NCI-H2029 (cell line): ENCODE measurements around the gene TNFRSF11A.
A peak's percentile ranks its signal among the peaks of the same experiment; 100 is the strongest.

Experiments used
- DNase-seq: peaks from one replicate; lab custom pipeline; 2025; lab: John Stamatoyannopoulos, UW

TNFRSF11A gene

GRCh38 chr18:62384610-62385097 lies 59.5 kb downstream of the TNFRSF11A start:
- no peak for DNase-seq

DNA sequence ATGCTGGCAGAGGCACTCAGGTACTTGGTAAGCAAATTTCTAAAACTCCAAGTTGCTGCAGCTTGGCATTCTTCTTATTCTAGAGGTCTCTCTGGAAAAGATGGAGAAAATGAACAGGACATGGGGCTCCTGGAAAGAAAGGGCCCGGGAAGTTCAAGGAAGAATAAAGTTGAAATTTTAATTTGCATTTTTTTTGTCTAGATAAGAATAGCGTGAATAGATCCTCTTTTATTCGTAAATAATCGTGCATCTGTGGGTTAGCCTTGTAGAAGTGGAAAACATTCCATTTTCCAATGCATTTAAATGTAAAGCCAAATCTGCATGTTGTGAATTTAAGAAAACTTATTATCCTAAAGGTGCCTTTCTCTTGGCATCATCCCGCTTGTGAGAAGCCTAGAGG lies 61.0 kb downstream of the TNFRSF11A start:
- no peak for DNase-seq

DNA sequence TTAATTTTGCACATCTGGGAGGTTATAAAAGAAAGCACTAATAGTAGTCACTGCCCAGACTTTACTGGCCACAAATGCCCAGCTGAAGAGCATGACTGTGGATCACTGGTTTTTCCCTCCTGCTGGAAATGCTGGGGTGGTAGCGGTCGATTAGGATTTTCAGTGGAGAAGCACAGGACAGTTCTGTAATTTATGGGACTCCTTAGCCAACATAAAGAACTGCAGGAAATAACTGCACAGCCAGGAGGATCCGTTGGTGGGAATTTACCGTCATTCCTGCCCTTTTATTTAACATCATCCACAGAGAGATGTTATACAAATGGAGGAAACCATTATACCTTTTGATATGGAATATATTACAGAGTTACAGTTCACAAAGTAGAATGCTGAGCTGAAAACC lies 61.5 kb downstream of the TNFRSF11A start:
- no peak for DNase-seq

GRCh38 chr18:62387257-62387656 lies 62.1 kb downstream of the TNFRSF11A start:
- DNase-seq = no peak

DNA sequence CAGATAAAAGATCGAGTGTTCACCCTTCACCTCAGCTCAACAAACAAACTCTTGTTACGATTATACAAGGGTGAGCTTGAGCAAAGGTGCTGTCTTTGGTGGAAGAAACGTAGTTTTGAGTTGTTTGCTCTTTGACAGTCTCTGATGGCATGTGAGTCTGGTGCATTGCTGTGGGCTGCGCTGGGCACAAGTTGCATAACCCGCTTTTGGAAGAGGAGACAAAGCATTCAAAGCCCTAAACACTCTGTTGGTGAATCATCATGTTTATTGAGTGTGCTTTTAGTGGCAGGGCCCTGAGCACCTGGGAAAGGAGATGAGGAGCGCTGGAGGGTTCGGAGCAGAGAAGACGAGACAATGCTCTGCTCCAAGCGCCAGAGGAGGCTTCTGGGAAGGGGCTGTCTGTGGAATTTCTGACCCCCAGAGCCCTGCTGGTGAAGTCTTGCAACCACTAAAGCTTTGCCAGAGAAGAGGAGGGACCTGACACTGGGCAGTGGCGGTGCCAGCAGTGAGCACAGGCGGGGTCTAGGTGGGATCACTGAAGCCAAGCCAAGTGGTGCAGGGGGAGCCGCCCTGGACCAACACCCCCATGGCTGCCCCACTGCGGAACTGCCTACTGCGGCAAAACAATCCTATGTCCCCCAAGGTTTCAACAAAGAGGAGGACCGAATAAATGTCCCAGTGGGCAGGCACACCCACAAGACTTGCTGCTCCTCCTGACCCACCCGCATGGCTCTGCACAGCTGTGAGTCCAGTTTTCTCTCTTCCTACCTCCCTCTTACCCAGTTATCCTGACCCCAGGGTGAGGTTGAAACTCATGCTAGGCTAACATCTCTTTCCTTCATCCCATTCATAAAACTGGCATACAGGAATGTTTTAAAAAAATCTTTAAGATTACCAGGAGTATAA lies 64.0 kb downstream of the TNFRSF11A start:
- DNase-seq = no peak

DNA sequence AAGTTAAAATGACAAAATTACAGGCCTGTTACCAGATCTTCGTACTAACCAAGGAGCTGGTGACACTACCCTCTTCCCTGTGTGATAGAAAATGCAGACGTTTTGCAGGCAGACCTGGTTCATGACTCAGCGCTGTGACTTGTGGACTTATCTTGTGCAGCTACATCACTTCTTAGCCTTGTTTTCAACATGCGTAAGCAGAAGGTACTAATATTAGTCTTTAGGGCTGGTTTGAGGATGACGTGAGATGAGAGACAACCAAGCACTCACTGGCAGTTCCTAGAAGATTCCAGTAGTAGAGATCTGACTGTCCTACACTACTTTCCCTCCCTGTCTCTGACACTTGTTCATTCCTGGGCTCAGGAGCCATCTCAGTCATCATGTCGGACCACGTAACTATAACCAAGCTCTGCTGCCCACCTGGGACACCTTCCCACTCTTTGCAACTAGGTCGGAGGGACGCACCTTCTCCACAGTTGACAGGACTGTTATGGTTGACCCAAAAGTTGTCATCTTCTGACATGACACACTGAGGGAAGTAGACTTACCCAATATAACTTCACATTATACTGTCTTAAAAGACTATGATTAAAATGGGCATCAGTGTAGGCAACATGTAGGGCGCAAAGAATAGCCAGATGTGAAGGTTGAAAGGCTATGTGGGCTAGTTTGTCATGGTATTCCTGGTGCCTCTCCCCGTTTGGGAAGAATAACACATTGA lies 64.8 kb downstream of the TNFRSF11A start:
- DNase-seq = no peak

DNA sequence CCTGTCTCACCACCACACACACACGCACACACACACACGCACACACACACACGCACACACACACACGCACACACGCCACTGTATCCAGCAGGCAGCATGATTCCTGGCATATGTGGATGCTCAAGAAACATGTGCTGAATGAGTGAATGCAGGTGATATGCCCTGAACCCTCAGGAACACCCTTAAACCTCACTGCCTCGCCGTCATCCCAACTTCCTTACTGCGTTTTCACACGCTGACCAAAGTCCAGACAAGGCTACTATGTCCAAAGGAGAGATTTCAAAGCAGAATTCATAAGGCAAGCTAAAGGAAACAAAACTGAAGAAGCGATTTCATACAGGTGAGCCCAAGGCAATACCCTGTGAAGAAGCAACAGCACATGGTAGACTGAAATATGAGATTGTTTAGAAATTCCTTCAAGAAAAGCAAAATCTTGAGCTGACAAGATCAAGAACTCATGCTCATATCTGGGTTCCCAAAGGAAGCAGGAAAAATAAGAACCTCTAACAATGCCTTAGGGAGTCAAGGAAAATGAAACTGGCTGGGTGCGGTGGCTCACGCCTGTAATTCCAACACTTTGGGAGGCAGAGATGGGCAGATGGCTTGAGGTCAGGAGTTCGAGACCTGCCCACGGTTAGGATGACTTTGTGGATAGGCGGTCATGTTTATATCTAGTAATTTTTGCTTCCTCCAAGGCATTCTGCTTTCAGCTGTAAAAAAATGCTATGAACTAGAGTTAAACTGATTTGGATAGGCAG lies 69.1 kb downstream of the TNFRSF11A start:
- no peak for DNase-seq

GRCh38 chr18:62396381-62396780 lies 71.3 kb downstream of the TNFRSF11A start:
- DNase-seq = no peak

DNA sequence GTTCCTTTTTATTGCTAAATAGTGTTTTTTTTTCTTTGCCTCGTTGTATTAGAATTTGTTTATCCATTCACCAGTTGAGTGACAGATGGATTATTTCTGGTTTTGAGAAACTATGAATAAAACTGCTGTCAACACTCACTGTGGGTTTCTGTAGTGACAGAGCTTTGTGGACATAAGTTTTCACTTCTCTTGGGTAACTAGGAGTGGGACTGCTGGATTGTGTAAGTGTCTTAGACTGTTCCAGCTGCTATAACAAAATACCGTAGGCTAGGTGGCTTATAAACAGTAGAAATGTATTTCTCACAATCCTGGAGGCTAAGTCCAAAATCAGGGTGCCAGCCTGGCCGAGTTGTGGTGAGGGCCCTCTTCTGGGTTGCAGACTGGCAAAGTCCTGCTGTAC lies 71.9 kb downstream of the TNFRSF11A start:
- no peak for DNase-seq

- no peak for DNase-seq
Measured at GRCh38 chr18:62398291-62398690, 73.2 kb downstream of the TNFRSF11A start.

- no peak for DNase-seq
Measured at GRCh38 chr18:62399276-62399675, 74.2 kb downstream of the TNFRSF11A start.

GRCh38 chr18:62399781-62400308 lies 74.7 kb downstream of the TNFRSF11A start:
- peak; percentile 54 for DNase-seq

DNA sequence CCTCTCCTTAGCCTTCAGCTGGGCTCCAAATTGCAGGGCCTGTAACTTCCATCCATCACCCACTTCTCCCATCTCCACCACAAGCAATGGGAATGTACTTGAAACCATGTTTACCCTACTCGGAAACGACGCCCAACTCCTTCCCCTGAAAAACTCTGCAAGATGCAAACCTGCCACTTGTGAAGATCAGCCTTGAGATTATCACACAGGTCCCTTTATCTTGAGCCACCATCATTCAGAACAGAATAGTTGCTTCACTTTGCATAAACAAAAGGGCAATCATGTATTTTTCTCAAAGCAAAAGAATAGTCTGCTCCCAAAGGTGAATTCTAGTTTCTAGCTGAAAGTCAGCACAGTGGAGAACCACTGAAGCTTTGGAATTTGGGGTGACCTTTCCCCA lies 75.8 kb downstream of the TNFRSF11A start:
- DNase-seq = no peak

DNA sequence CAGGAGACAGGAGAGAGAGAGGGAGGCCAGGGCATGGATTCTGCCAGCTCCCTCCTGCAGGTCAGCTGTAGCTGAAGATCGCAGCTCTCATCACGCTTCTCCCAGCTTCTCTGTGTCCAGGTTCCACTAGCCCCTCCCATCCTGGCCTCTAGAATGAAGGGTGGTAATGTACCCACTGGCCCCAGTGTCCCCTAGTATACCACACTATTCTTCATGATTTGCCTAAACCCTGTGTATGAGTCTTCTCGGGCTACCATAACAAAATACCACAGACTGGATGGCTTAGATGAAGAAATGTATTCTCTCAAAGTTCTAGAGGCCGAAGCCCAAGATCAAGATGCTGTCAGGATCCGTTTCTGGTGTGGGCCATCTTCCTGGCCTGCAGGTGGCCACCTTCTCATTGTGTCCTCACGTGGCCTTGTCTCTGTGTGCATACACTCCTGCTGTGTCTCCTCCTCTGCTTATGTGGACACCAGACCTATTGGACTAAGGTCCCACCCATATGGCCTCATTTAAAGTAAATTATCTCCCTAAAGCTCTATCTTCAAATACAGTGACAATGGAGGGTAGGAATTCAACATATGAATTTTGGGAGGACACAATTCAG lies 77.3 kb downstream of the TNFRSF11A start:
- no peak for DNase-seq

GRCh38 chr18:62403120-62403519 lies 78.0 kb downstream of the TNFRSF11A start:
- no peak for DNase-seq

DNA sequence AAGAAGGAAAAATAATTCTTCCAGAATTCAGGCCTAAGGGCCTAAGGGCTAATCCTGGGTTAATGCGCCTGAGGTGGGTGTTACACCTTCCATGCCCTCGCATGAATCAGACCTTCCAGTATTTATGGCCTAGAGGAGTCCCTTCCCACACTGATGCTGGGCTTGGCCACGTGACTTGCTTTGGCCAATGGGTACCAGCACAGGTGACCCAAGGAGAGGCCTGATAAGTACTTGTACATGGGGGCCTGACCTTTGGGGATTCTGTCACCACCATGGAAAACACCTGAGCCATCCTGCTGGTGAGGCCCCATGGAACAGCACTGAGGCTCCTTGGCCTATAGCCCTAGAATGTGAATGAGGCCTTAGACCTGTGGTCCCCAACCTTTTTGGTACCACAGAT lies 79.8 kb downstream of the TNFRSF11A start:
- no peak for DNase-seq

DNA sequence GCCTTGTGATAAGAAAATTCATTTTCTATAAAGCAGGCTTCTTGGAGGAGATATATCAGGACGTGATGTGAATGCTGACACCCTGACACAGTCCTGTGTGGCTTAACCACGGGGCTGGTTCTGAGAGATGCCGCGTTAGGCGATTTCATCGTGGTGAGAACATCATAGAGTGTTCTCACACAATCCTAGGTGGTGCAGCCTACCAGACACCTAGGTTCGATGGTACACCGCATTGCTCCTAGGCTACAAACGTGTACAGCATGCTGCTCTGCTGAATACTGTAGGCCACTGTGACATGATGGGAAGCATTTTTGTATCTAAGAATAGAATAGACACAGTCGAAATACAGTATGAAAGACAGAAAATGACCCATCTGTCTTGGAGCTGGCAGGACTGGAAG lies 82.5 kb downstream of the TNFRSF11A start:
- DNase-seq = no peak

DNA sequence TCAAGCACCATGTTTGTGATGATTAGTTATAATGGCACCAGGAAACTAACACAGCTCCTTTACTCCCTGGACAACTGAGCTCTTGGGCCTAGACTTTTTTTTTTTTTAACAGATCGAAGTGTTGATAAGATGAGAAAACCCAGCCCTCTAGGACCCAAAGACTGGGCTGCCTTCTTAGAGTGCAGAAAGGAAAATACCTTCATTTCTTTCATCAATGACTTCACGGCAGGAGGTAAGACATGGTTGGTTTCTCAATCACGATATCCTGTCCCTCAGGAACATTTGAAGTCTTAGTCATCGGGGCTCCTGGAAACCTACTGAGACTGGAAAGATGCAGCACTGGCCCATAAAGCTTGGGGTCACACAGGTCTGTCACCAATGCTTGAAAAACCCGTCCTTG lies 84.7 kb downstream of the TNFRSF11A start:
- no peak for DNase-seq

GRCh38 chr18:62412231-62412979 lies 87.3 kb downstream of the TNFRSF11A start:
- no peak for DNase-seq

DNA sequence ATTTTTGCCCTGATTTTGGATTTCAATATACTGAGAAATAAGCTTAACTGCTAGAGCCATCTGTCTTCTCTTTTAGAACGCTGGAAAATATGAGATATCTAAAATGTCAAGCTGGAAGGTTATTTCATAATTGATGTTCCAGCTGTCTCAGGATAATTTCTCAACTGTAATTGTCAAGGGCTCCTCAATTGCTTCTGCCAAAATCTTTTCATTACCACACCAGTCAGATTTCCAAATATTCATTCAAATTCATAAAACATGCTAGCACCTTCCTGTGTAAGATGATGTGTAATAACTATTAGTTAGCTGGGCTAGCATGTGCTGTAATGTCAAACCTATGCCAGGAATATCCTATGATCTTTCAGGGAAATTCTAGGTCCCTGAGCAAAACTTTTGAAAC lies 88.1 kb downstream of the TNFRSF11A start:
- no peak for DNase-seq

DNA sequence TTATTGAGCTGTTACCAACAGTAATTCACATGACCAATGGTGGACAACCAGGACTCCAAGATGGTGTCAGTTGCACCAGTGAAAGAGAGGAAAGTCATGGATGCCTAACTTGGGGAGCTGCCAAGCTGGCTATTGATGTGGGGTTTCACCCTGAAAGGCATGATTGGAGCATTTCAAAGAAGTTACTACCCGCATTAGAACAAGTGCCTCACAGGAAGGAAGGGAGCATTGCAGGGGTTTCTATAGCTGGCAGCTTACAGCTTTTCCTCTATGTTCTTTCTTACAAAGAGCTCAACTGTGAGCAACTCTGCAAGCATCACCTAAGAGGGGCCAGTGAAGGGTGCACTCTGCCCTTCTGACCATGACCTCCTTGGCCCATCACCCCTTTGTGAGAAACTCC lies 93.1 kb downstream of the TNFRSF11A start:
- no peak for DNase-seq
